Thyroid gland (tissue), 4 donors: ENCODE data around the gene PTPN23.

ENCODE experiments used
- POLR2A ChIP-seq, 2 donors: fragments of 450-650 bp; IDR thresholded peaks; one replicate each; pipeline ENCODE4 v1.6.1; 2017; ENCODE audit warnings: antibody characterized with exemption in 2 of 2, mild to moderate bottlenecking in 2 of 2, moderate library complexity in 1 of 2
- TF ChIP-seq, protein P1 (sequence below), 6 experiments: fragments of 200-600 bp in 3 of 6; fragments of 450-650 bp in 3 of 6; sonication (generic) in 3 of 6; IDR thresholded peaks; one replicate each; pipeline ENCODE4 v1.5.1; 2016 to 2019; ENCODE audit warnings: antibody characterized with exemption in 6 of 6, mild to moderate bottlenecking in 2 of 6, inconsistent platforms in 1 of 6, moderate library complexity in 1 of 6

DNA sequence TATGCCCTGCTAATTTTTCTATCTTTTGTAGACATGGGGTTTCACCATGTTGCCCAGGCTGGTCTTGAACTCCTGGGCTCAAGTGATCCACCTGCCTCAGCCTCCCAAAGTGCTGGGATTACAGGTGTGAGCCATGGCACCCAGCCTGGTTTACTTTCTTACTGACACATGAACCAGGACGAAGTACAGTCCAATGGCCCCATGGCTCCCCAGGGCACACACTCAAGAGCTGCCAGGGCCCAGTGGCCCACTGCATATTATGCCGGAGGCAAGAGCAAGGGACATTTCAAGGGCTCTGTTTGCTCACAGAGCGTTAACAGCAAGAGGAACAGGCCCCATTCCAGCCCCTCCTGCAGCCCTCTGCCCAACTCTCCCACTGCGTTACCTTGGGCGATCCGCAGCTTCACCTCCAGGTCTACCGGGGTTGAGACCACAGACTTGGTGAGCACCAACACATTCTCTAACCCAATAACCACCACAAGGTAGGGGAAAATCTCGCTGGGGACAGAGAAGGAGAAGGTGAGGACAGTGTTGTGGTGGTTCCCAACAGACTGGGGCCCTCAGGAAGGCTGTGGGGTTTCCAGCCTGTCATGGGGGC, 42.8 kb downstream of the PTPN23 start:
- TF ChIP-seq, protein P1, sequence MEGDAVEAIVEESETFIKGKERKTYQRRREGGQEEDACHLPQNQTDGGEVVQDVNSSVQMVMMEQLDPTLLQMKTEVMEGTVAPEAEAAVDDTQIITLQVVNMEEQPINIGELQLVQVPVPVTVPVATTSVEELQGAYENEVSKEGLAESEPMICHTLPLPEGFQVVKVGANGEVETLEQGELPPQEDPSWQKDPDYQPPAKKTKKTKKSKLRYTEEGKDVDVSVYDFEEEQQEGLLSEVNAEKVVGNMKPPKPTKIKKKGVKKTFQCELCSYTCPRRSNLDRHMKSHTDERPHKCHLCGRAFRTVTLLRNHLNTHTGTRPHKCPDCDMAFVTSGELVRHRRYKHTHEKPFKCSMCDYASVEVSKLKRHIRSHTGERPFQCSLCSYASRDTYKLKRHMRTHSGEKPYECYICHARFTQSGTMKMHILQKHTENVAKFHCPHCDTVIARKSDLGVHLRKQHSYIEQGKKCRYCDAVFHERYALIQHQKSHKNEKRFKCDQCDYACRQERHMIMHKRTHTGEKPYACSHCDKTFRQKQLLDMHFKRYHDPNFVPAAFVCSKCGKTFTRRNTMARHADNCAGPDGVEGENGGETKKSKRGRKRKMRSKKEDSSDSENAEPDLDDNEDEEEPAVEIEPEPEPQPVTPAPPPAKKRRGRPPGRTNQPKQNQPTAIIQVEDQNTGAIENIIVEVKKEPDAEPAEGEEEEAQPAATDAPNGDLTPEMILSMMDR (IDR thresholded peaks at IDR 0.05), result no peak
- TF ChIP-seq POLR2A (IDR thresholded peaks at IDR 0.05), result no peak
